Astrocyte (in vitro differentiated cells and primary cell): ENCODE results near the gene MGST1.

Experiments
- CTCF ChIP-seq: IDR thresholded peaks from 2 replicates; pipeline ENCODE4 v1.5.1; 2011; ENCODE audit warnings: low read depth, mild to moderate bottlenecking, inconsistent platforms, low read length, moderate library complexity; ENCODE audit not compliant: insufficient read depth
- EZH2 ChIP-seq: IDR thresholded peaks from 2 replicates; pipeline ENCODE4 v1.6.1; 2012; ENCODE audit warnings: mild to moderate bottlenecking, low read length, inconsistent platforms; ENCODE audit not compliant: insufficient read depth

GRCh38 chr12:16307856-16308475 lies 39.5 kb upstream of the MGST1 start:
- TF ChIP-seq CTCF, result no peak
- no peak for TF ChIP-seq EZH2
